ENCODE results near the gene ANKDD1A.

GRCh38 chr15:64901141-64901540 lies 10.6 kb upstream of the ANKDD1A start:
- TF ChIP-seq YY1 (IDR thresholded peaks at IDR 0.05; ENCODE audit: insufficient read depth, insufficient read length): no peak
- TF ChIP-seq SUZ12 (IDR thresholded peaks at IDR 0.05; ENCODE audit: extremely low read depth, insufficient read depth, insufficient read length): no peak

Measured in NT2/D1 (cell line).